GM23338 (cell line): ENCODE results near the gene PPP4R2.

Experiments used
- CREB1 ChIP-seq: fragments of 250-450 bp; sonication (Bioruptor Pico); IDR thresholded peaks from 2 replicates; pipeline ENCODE4 v1.5.0; 2020; ENCODE audit warnings: low read depth, mild to moderate bottlenecking, moderate library complexity
- EZH2 ChIP-seq: fragments of 200-600 bp; sonication (generic); IDR thresholded peaks from one replicate; pipeline ENCODE4 v1.8.0; 2017; ENCODE audit warnings: antibody characterized with exemption, mild to moderate bottlenecking, low read depth; ENCODE audit not compliant: unreplicated experiment
- EZH2phosphoT487 ChIP-seq: fragments of 200-600 bp; sonication (generic); IDR thresholded peaks from one replicate; pipeline ENCODE4 v1.8.1; 2018; ENCODE audit warnings: antibody characterized with exemption; ENCODE audit not compliant: unreplicated experiment
- POLR2AphosphoS5 ChIP-seq: IDR thresholded peaks from 2 replicates; pipeline ENCODE4 v1.6.1; 2016; ENCODE audit warnings: antibody characterized with exemption, low read depth
- TF ChIP-seq, protein P1 (sequence below), 2 experiments: fragments of 200-600 bp in 1 of 2; sonication (generic) in 1 of 2; conservative IDR thresholded peaks; 2 replicates each; pipeline versions ENCODE4 v1.5.1 to v1.6.1; 2016 to 2017; ENCODE audit warnings: antibody characterized with exemption in 2 of 2, low read depth in 2 of 2, mild to moderate bottlenecking in 2 of 2, moderate library complexity in 1 of 2
- TF ChIP-seq, protein P2 (sequence below): IDR thresholded peaks from one replicate; pipeline ENCODE4 v1.6.1; 2018; ENCODE audit warnings: antibody characterized with exemption; ENCODE audit not compliant: unreplicated experiment
- TF ChIP-seq, protein P3 (sequence below): IDR thresholded peaks from 2 replicates; pipeline ENCODE4 v1.6.1; 2016; ENCODE audit warnings: antibody characterized with exemption

DNA sequence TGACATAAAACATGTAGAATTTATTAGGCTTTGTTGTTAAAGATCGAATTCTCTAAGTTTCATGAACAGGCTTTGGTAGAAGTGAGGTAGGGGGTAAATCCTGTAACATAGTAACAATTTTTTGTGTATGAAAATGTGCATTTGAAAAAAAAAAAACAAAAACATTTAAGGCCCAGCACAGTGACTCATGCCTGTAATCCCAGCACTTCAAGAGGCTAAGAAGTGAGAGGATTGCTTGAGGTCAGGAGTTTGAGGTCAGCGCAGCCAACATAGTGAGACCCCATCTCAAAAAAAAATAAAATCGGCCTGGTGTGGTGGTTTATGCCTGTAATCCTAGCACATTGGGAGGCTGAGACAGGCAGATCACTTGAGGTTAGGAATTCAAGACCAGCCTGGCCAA is 26.8 kb upstream of the PPP4R2 start:
- TF ChIP-seq, protein P1, sequence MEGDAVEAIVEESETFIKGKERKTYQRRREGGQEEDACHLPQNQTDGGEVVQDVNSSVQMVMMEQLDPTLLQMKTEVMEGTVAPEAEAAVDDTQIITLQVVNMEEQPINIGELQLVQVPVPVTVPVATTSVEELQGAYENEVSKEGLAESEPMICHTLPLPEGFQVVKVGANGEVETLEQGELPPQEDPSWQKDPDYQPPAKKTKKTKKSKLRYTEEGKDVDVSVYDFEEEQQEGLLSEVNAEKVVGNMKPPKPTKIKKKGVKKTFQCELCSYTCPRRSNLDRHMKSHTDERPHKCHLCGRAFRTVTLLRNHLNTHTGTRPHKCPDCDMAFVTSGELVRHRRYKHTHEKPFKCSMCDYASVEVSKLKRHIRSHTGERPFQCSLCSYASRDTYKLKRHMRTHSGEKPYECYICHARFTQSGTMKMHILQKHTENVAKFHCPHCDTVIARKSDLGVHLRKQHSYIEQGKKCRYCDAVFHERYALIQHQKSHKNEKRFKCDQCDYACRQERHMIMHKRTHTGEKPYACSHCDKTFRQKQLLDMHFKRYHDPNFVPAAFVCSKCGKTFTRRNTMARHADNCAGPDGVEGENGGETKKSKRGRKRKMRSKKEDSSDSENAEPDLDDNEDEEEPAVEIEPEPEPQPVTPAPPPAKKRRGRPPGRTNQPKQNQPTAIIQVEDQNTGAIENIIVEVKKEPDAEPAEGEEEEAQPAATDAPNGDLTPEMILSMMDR (conservative IDR thresholded peaks at IDR 0.05; ENCODE audit: low read depth in 2 of 2) = no peak
- TF ChIP-seq POLR2AphosphoS5 = no peak
- TF ChIP-seq EZH2 = no peak
- TF ChIP-seq CREB1 = no peak
- TF ChIP-seq, protein P2, sequence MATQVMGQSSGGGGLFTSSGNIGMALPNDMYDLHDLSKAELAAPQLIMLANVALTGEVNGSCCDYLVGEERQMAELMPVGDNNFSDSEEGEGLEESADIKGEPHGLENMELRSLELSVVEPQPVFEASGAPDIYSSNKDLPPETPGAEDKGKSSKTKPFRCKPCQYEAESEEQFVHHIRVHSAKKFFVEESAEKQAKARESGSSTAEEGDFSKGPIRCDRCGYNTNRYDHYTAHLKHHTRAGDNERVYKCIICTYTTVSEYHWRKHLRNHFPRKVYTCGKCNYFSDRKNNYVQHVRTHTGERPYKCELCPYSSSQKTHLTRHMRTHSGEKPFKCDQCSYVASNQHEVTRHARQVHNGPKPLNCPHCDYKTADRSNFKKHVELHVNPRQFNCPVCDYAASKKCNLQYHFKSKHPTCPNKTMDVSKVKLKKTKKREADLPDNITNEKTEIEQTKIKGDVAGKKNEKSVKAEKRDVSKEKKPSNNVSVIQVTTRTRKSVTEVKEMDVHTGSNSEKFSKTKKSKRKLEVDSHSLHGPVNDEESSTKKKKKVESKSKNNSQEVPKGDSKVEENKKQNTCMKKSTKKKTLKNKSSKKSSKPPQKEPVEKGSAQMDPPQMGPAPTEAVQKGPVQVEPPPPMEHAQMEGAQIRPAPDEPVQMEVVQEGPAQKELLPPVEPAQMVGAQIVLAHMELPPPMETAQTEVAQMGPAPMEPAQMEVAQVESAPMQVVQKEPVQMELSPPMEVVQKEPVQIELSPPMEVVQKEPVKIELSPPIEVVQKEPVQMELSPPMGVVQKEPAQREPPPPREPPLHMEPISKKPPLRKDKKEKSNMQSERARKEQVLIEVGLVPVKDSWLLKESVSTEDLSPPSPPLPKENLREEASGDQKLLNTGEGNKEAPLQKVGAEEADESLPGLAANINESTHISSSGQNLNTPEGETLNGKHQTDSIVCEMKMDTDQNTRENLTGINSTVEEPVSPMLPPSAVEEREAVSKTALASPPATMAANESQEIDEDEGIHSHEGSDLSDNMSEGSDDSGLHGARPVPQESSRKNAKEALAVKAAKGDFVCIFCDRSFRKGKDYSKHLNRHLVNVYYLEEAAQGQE = no peak
- TF ChIP-seq, protein P3, sequence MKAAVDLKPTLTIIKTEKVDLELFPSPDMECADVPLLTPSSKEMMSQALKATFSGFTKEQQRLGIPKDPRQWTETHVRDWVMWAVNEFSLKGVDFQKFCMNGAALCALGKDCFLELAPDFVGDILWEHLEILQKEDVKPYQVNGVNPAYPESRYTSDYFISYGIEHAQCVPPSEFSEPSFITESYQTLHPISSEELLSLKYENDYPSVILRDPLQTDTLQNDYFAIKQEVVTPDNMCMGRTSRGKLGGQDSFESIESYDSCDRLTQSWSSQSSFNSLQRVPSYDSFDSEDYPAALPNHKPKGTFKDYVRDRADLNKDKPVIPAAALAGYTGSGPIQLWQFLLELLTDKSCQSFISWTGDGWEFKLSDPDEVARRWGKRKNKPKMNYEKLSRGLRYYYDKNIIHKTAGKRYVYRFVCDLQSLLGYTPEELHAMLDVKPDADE = no peak
- TF ChIP-seq EZH2phosphoT487 = no peak
